A549 treated with DMSO at 1 μM for 4 hours (cell line): ENCODE measurements around the gene ZNF200. TPM values are rescaled to one million over a fixed set of nuclear protein-coding genes. Genes with fewer than 3 reads are reported as not detected.

Experiments
- total RNA-seq: library from RNA; stranded (reverse); fragments of 200-300 nt; extraction: Qiagen RNA extraction; gene quantifications from 5 replicates; pipeline ENCODE4 v1.2.3, GENCODE V29; 2022; ENCODE audit warnings: low read depth

The ZNF200 gene
- 8.6 to 11.7 TPM (median 9.0 TPM) in 5 replicates for total RNA-seq

GRCh38 chr16:3234857-3235561 lies at the start of gene ZNF200:
ZNF200 (minus strand) TSS chr16:3235158; CDS start chr16:3233755, 1,403 bp downstream.

GRCh38 chr16:3282730-3283542 lies 48.0 kb upstream of the ZNF200 start, which contains the start of gene ZNF263:
ZNF263 (plus strand) TSS chr16:3283491; CDS start chr16:3283819, 328 bp downstream.

GRCh38 chr16:3256146-3256865 lies 21.3 kb upstream of the ZNF200 start, which contains the start of gene MEFV:
MEFV (minus strand) TSS chr16:3256633; CDS start chr16:3256587, 46 bp downstream.

GRCh38 chr16:3187798-3188674 lies 46.9 kb downstream of the ZNF200 start, which contains the start of gene OR1F1:
OR1F1 (plus strand) TSS chr16:3188204.

Other genes starting within 250 kb of the ZNF200 start
- gene CLDN9, start 222.2 kb downstream of the ZNF200 start, total RNA-seq, result 0.33 to 0.59 TPM (median 0.49 TPM) in 5 replicates
- gene CLDN6, start 217.0 kb downstream of the ZNF200 start, total RNA-seq, result 0.17 to 0.82 TPM (median 0.40 TPM) in 5 replicates
- 584 to 710 TPM (median 600 TPM) in 5 replicates for gene TNFRSF12A, start 214.8 kb downstream of the ZNF200 start, total RNA-seq
- 206 to 241 TPM (median 224 TPM) in 5 replicates for gene HCFC1R1, start 211.2 kb downstream of the ZNF200 start, total RNA-seq
- gene THOC6, start 211.1 kb downstream of the ZNF200 start, total RNA-seq, result 24.1 to 38.0 TPM (median 33.0 TPM) in 5 replicates
- gene BICDL2, start 198.2 kb downstream of the ZNF200 start, total RNA-seq, result not detected in 5 replicates
- 0.69 to 1.1 TPM (median 0.78 TPM) in 5 replicates for gene MMP25, start 188.6 kb downstream of the ZNF200 start, total RNA-seq
- gene IL32, start 169.5 kb downstream of the ZNF200 start, total RNA-seq, result 22.5 to 31.8 TPM (median 27.0 TPM) in 5 replicates
- gene ZSCAN10, start 135.9 kb downstream of the ZNF200 start, total RNA-seq, result 0.08 TPM in 1 of 5 replicates, not detected in the others
- 10.9 to 15.0 TPM (median 12.1 TPM) in 5 replicates for gene ZNF205, start 122.6 kb downstream of the ZNF200 start, total RNA-seq
- gene ZNF213, start 100.1 kb downstream of the ZNF200 start, total RNA-seq, result 8.2 to 13.3 TPM (median 11.1 TPM) in 5 replicates
- 0.44 to 0.59 TPM (median 0.53 TPM) in 5 replicates for gene OR1F1, start 47.0 kb downstream of the ZNF200 start, total RNA-seq
- gene MEFV, start 21.5 kb upstream of the ZNF200 start, total RNA-seq, result not detected in 5 replicates
- gene ZNF263, start 48.3 kb upstream of the ZNF200 start, total RNA-seq, result 35.3 to 44.6 TPM (median 37.6 TPM) in 5 replicates
- gene TIGD7, start 70.3 kb upstream of the ZNF200 start, total RNA-seq, result 1.3 to 1.8 TPM (median 1.5 TPM) in 5 replicates
- gene ZNF75A, start 70.3 kb upstream of the ZNF200 start, total RNA-seq, result 10.0 to 12.5 TPM (median 12.1 TPM) in 5 replicates
- not detected in 5 replicates for gene OR2C1, start 120.7 kb upstream of the ZNF200 start, total RNA-seq
- gene ZSCAN32, start 165.8 kb upstream of the ZNF200 start, total RNA-seq, result 11.9 to 18.2 TPM (median 16.2 TPM) in 5 replicates
- gene ZNF174, start 166.1 kb upstream of the ZNF200 start, total RNA-seq, result 13.0 to 15.2 TPM (median 14.7 TPM) in 5 replicates
- gene ZNF597, start 208.3 kb upstream of the ZNF200 start, total RNA-seq, result 1.0 to 1.2 TPM (median 1.1 TPM) in 5 replicates
- gene NAA60, start 208.5 kb upstream of the ZNF200 start, total RNA-seq, result 49.6 to 58.4 TPM (median 51.1 TPM) in 5 replicates